ENCODE results near the gene MRPL27.

The MRPL27 gene

DNA sequence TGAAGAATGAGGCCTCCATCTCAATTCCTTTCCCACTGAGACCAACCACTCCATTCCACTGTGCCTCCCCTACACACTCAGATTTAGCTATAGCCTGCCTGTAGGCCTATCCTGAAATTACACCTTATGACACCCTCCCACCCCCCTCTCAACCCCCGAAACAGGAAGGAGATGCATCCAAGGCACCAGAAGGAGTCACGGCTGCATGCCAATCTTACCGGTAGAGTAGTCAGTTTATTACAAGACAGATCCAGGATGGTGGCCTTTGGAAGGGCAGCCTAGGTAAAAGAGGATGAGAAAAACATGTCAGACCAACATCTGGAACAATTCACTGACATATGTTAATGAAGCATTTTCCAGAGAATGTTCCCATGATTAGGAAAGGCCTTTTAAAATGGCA, 21.7 kb upstream of the MRPL27 start:
- Histone ChIP-seq H3K4me2 (peak overlapping the region; percentile 98; the same call in 1 of the 2 replicates), H3K9ac (no peak overlapping the region), H2AFZ (ENCODE audit: low read depth) (no peak overlapping the region), H3K36me3 (ENCODE audit: insufficient read depth) (peaks cover 41% of the 10 kb centered on the region), H3K4me3 (IDR thresholded peaks at IDR 0.05; ENCODE audit: insufficient read depth, low read depth, low read length) (no peak overlapping the region), H3K27me3 (ENCODE audit: insufficient read depth, low read depth) (no peaks in the 10 kb centered on the region), H3K79me2 (ENCODE audit: insufficient read depth, low read depth) (peaks cover 44% of the 10 kb centered on the region), H4K20me1 (ENCODE audit: insufficient read depth) (peaks cover 18% of the 10 kb centered on the region), H3K27ac (no peak overlapping the region), H3K4me1 (ENCODE audit: low read depth, poor library complexity, severe bottlenecking) (peaks cover 11% of the 10 kb centered on the region)
- TF ChIP-seq, protein P1, sequence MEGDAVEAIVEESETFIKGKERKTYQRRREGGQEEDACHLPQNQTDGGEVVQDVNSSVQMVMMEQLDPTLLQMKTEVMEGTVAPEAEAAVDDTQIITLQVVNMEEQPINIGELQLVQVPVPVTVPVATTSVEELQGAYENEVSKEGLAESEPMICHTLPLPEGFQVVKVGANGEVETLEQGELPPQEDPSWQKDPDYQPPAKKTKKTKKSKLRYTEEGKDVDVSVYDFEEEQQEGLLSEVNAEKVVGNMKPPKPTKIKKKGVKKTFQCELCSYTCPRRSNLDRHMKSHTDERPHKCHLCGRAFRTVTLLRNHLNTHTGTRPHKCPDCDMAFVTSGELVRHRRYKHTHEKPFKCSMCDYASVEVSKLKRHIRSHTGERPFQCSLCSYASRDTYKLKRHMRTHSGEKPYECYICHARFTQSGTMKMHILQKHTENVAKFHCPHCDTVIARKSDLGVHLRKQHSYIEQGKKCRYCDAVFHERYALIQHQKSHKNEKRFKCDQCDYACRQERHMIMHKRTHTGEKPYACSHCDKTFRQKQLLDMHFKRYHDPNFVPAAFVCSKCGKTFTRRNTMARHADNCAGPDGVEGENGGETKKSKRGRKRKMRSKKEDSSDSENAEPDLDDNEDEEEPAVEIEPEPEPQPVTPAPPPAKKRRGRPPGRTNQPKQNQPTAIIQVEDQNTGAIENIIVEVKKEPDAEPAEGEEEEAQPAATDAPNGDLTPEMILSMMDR (conservative IDR thresholded peaks at IDR 0.05; ENCODE audit: low read depth, low read length): no peak

DNA sequence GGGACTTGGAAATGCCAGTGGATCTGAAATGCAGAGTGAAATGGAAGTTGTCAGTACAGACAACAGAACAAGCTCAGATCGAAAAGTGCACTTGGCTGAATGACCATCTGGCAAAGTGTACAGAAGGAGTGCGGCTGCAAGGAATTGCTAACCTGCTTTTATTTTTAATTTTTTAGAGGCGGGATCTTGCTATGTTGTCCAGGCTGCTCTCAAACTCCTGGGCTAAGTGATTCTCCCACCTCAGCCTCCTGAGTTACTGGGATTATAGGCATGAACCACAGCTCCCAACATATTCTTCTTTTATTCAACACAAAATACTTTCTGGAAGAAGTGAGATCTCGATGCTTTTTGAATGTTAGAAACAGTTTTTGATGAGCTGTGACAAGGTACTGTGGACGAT, 20.7 kb upstream of the MRPL27 start:
- H3K4me2 ChIP-seq: no peak overlapping the region

DNA sequence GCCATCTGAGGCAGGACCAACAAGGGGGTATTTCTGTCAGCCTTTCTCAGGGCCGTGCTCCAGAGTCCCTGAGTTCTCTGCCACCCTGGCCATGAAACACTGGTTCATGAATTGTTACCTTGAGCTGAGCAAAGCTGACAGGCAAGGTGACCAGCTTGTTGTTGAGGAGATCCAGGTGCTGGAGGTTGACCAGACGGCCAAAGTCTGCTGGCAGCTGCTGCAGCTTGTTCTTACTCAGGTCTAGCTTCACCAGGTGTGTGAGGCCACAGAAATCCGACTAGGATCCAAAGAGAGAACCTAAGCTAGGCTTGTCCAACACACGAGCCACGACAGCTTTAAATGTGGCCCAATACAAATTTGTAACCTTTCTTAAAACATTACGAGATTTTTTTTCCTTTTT, 19.6 kb upstream of the MRPL27 start:
- Histone ChIP-seq H3K4me1 (ENCODE audit: low read depth, poor library complexity, severe bottlenecking) (peaks cover 11% of the 10 kb centered on the region), H3K9ac (no peak overlapping the region), H3K27me3 (ENCODE audit: insufficient read depth, low read depth) (no peaks in the 10 kb centered on the region), H4K20me1 (ENCODE audit: insufficient read depth) (peaks cover 18% of the 10 kb centered on the region), H3K36me3 (ENCODE audit: insufficient read depth) (peaks cover 46% of the 10 kb centered on the region), H3K4me3 (IDR thresholded peaks at IDR 0.05; ENCODE audit: insufficient read depth, low read depth, low read length) (no peak overlapping the region), H3K4me2 (no peak overlapping the region), H2AFZ (ENCODE audit: low read depth) (no peak overlapping the region), H3K79me2 (ENCODE audit: insufficient read depth, low read depth) (peaks cover 44% of the 10 kb centered on the region), H3K27ac (no peak overlapping the region)
- TF ChIP-seq, protein P1 (conservative IDR thresholded peaks at IDR 0.05; ENCODE audit: low read depth, low read length): no peak

More for the DNA sequence above, 20.7 kb upstream of the MRPL27 start:
- Histone ChIP-seq H3K27me3 (ENCODE audit: insufficient read depth, low read depth) (no peaks in the 10 kb centered on the region), H2AFZ (ENCODE audit: low read depth) (no peak overlapping the region), H3K4me3 (IDR thresholded peaks at IDR 0.05; ENCODE audit: insufficient read depth, low read depth, low read length) (no peak overlapping the region), H3K9ac (no peak overlapping the region), H3K36me3 (ENCODE audit: insufficient read depth) (peaks cover 46% of the 10 kb centered on the region), H3K79me2 (ENCODE audit: insufficient read depth, low read depth) (peaks cover 44% of the 10 kb centered on the region), H4K20me1 (ENCODE audit: insufficient read depth) (peaks cover 18% of the 10 kb centered on the region), H3K27ac (no peak overlapping the region), H3K4me1 (ENCODE audit: low read depth, poor library complexity, severe bottlenecking) (peaks cover 11% of the 10 kb centered on the region)
- TF ChIP-seq, protein P1 (conservative IDR thresholded peaks at IDR 0.05; ENCODE audit: low read depth, low read length): no peak

DNA sequence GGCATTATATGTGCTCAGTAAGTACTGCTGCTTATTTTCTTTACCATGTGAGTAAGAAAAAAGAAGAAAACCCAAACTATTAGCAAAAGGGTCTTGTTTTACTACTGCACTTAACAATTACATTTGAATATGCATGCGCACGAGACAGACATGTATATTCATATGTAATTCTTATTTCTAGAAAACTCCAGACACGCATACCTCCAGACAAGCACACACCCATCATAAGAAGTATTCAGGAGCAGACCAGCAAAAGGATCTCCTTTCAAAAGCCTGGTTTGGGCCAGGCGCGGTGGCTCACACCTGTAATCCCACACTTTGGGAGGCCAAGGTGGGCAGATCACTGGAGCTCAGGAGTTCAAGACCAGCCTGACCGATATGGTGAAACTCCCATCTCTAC, 16.6 kb upstream of the MRPL27 start:
- H3K27me3 ChIP-seq (ENCODE audit: insufficient read depth, low read depth): no peaks in the 10 kb centered on the region
- no peak overlapping the region for H3K4me2 ChIP-seq
- H3K9ac ChIP-seq: no peak overlapping the region
- H2AFZ ChIP-seq (ENCODE audit: low read depth): no peak overlapping the region
- TF ChIP-seq, protein P1 (conservative IDR thresholded peaks at IDR 0.05; ENCODE audit: low read depth, low read length): no peak
- peaks cover 50% of the 10 kb centered on the region for H3K36me3 ChIP-seq (ENCODE audit: insufficient read depth)
- H3K79me2 ChIP-seq (ENCODE audit: insufficient read depth, low read depth): peaks cover 17% of the 10 kb centered on the region
- peaks cover 14% of the 10 kb centered on the region for H4K20me1 ChIP-seq (ENCODE audit: insufficient read depth)
- H3K27ac ChIP-seq: no peak overlapping the region
- no peaks in the 10 kb centered on the region for H3K4me1 ChIP-seq (ENCODE audit: low read depth, poor library complexity, severe bottlenecking)
- H3K4me3 ChIP-seq (IDR thresholded peaks at IDR 0.05; ENCODE audit: insufficient read depth, low read depth, low read length): no peak overlapping the region

Data from KMS-11 (cell line).